Prostate gland (tissue), 2 donors: ENCODE measurements around the gene ARPC1A.

Source experiments
- POLR2A ChIP-seq: fragments of 450-650 bp; IDR thresholded peaks from one replicate; pipeline ENCODE4 v1.6.1; 2016; ENCODE audit warnings: antibody characterized with exemption, mild to moderate bottlenecking
- POLR2AphosphoS5 ChIP-seq: sonication (generic); formaldehyde crosslinking; IDR thresholded peaks from one replicate; pipeline ENCODE4 v1.6.1; 2017; ENCODE audit warnings: antibody characterized with exemption
- TF ChIP-seq, protein P1 (sequence below), 4 experiments: fragments of 200-600 bp in 2 of 4; fragments of 450-650 bp in 2 of 4; sonication (generic) in 2 of 4; IDR thresholded peaks; 1 replicate in 3 of 4; 2 replicates in 1 of 4; pipeline ENCODE4 v1.5.1; 2016 to 2019; ENCODE audit warnings: antibody characterized with exemption in 4 of 4, mild to moderate bottlenecking in 2 of 4, moderate library complexity in 2 of 4

DNA sequence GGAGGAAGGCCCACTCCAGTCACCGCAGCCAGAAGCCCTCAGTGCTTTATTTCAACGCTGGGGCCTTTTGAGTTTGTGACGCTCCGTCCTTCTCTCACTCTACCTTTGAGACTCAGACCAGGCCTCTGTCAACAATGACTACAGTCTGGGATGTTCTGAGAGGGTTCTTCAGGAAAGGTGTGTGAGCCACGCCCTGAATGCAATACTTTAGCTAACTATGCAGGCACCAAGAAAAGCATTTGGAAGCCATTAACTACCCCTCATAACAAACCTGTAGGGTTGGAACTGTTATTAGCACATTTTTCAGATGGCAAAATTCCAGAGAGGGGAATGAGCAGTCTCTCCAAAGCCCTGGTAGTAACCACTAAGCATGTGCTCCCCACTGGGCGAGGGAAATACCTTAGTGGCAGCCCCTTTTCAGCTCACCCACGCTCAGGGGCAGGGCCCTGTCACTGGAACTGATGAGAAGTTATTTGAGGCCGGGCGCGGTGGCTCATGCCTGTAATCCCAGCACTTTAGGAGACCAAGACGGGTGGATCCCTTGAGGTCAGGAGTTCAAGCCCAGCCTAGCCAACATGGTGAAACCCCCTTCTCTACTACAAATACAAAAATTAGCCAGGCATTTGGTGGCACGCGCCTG is 43.2 kb downstream of the ARPC1A start:
- TF ChIP-seq, protein P1, sequence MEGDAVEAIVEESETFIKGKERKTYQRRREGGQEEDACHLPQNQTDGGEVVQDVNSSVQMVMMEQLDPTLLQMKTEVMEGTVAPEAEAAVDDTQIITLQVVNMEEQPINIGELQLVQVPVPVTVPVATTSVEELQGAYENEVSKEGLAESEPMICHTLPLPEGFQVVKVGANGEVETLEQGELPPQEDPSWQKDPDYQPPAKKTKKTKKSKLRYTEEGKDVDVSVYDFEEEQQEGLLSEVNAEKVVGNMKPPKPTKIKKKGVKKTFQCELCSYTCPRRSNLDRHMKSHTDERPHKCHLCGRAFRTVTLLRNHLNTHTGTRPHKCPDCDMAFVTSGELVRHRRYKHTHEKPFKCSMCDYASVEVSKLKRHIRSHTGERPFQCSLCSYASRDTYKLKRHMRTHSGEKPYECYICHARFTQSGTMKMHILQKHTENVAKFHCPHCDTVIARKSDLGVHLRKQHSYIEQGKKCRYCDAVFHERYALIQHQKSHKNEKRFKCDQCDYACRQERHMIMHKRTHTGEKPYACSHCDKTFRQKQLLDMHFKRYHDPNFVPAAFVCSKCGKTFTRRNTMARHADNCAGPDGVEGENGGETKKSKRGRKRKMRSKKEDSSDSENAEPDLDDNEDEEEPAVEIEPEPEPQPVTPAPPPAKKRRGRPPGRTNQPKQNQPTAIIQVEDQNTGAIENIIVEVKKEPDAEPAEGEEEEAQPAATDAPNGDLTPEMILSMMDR (IDR thresholded peaks at IDR 0.05) = no peak
- TF ChIP-seq POLR2A (no peak), POLR2AphosphoS5 (no peak)
